GM13977 (cell line): ENCODE data around the gene INSYN1.

Experiments used
- DNase-seq: peaks from one replicate; pipeline ENCODE4 v3.0.0; 2012; ENCODE audit warnings: low spot score
- in situ Hi-C: fragments of 300-500 bp; cut with MboI; formaldehyde crosslinking; loops from one replicate; pipeline ENCODE4 v1.12.0; 2022; ENCODE audit warnings: low sequenced_read_pairs, low pct_unique_long_range_greater_than_20kb, mixed read lengths, inconsistent platforms; ENCODE audit not compliant: unreplicated experiment
- TF ChIP-seq, protein P1 (sequence below): IDR thresholded peaks from 2 replicates; pipeline ENCODE4 v1.5.1; 2012; ENCODE audit warnings: mild to moderate bottlenecking, control low read depth; ENCODE audit not compliant: insufficient read depth; ENCODE audit errors: extremely low read depth, missing control alignments

INSYN1 gene

DNA sequence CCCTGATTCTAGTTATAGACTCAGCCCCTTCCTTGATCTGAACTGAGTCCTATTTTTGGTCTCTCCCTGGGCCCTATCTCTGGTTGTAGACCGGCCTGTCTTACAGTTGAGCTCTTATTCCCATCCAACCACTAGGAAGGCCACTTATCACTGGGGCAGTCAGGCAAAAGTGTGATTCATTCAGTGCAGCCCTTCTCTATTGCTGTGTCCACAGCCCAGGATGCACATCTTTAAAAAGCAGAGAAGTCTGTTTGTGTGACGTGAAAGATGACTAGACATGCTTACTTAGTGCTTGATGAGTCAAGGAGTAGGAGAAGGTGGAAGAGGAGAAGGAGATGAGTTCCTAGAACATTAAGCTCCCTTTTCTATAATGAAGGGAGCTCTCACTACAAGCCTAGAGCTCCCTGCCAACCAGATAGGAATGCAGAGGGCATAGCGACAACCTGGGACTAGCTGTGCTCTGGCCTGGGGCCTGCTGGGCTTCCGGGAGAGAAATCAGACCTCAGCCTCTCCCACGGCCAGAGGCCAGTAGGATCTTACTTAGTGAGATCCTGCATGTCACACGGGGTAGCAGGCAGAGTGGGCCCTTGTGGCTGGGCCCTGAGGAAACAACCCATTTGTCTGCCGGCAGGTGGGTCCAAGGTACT is 25.7 kb downstream of the INSYN1 start:
- TF ChIP-seq, protein P1, sequence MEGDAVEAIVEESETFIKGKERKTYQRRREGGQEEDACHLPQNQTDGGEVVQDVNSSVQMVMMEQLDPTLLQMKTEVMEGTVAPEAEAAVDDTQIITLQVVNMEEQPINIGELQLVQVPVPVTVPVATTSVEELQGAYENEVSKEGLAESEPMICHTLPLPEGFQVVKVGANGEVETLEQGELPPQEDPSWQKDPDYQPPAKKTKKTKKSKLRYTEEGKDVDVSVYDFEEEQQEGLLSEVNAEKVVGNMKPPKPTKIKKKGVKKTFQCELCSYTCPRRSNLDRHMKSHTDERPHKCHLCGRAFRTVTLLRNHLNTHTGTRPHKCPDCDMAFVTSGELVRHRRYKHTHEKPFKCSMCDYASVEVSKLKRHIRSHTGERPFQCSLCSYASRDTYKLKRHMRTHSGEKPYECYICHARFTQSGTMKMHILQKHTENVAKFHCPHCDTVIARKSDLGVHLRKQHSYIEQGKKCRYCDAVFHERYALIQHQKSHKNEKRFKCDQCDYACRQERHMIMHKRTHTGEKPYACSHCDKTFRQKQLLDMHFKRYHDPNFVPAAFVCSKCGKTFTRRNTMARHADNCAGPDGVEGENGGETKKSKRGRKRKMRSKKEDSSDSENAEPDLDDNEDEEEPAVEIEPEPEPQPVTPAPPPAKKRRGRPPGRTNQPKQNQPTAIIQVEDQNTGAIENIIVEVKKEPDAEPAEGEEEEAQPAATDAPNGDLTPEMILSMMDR = no peak
- in situ Hi-C loops = no loop called here
- DNase-seq = no peak

DNA sequence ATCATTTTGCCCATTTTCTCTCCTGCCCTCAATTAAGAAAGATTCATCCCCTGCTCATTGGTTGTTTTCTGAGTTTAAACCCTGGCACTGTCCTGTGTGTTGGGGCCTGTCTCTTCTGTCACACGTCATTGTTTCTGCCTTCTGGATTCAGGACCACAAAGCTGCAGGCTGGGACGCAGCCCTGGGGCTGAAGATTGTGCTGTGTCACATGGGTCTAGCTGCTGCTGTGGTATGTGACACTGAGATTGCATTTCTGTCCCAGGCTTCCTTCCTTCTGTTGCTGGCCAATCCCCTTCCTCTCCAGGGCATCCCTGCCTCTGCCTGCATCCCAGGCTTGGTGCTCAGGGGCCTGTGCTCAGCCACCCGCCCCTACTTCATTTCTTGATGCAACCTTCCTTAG is 28.9 kb downstream of the INSYN1 start:
- TF ChIP-seq, protein P1 = no peak
- in situ Hi-C loops = no loop called here
- DNase-seq = no peak

DNA sequence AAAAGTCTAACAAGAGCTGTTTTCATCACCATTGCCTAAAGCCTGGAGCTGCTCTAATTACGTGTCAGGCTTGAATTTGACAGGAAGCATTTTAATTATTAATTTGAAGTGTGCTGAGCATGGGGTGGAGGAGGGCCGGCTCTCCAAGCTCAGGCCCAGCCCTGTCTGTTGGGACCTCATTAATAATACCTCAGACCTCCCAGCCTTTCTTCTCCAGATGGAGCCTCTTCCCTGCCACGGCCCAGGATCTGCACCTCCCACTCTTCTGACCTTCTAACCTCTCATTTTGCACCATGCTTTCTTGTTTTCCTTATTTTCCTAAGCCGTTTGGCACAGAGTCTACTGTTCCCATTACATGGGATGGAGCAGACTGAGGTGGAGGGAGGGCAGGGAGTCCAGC is 30.0 kb downstream of the INSYN1 start:
- in situ Hi-C loops = no loop called here
- TF ChIP-seq, protein P1 = no peak
- DNase-seq = no peak

DNA sequence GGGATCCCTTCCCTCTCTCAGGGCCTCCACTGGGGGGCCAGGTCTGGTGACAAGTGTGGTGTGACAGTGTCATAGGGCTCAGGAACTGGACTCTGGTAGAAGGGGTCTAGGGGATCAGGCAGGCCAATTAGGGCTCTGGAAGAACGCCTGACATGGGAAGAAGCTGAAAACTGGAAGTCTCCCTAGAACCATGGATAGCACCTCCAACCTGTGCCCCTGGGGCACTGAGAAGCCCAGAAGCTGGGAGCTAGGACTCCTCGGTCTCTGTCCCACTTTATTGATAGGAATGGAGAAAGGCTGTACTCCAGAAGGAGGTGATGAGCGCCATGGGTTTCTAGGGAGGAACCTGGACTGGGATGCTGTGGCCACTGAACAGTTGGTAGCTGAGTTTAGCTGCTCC is 30.7 kb downstream of the INSYN1 start:
- TF ChIP-seq, protein P1 = no peak
- no peak for DNase-seq
- in situ Hi-C loops = no loop called here

DNA sequence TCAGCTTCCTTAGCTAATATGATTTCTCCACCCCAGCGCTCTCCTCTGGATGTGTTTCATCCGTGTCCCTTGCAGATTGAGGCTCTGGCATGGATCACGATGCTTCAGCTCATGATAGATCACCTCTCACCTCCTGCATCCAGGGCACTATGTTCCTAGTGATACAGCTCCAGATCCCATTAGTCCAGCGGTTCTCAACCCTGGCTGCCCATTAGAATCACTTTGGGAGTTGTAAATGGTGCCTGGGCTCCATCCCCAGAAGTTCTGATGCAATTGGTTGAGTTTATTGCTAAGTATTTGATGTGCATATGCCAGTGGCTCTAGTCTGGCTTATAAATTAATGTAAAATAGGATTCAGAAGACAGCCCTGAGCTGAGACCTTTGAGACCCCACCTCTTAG is 34.5 kb downstream of the INSYN1 start:
- in situ Hi-C loops = no loop called here
- TF ChIP-seq, protein P1 = no peak
- no peak for DNase-seq

DNA sequence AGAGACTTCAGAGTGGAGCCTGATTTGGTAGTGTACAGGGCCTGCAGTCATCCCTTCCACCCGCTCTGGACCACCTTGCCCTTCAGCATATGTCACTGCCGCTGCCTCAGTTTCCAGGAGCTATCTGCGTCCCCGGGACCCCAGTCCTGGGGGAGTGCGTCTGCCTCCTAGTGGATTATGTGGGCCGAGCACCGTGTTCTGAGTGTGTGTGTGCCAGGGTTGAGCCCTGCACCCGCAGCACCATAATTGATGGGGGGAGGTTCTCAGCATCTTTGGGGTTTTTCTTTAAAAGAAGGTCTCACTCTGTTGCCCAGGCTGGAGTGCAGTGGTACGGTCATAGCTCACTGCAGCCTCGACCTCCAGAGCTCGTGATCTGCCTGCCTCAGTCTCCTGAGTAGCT is 35.3 kb downstream of the INSYN1 start:
- TF ChIP-seq, protein P1 = peak; percentile 24
- in situ Hi-C loops = no loop called here
- DNase-seq = no peak

DNA sequence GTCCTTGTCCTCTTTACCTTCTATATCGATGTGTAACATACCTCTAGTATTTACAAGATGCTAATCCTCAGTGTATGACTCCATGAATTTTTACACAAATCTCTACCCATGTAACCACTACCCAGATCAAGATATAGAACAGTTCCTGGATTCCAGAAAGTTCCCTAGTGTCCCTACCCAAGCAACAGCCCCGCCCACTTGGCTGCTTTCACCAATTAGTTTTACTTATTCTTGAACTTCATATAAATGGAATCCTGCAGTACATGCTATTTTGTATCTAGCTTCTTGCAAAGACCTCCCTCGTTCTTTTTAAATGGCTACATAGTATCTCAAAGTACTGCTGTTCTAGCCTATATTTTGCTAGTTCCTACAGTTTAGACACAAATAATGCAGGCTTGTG is 35.9 kb downstream of the INSYN1 start:
- in situ Hi-C loops = no loop called here
- TF ChIP-seq, protein P1 = no peak
- DNase-seq = no peak
